HG03457 (cell line): ENCODE measurements around the gene CRTC1.

Experiments
- ATAC-seq: cut with Tn5 transposase; IDR thresholded peaks from one replicate; pipeline ENCODE4 v1.9.1; 2021; ENCODE audit warnings: moderate number of reproducible peaks; ENCODE audit not compliant: unreplicated experiment

The CRTC1 gene, protein sequence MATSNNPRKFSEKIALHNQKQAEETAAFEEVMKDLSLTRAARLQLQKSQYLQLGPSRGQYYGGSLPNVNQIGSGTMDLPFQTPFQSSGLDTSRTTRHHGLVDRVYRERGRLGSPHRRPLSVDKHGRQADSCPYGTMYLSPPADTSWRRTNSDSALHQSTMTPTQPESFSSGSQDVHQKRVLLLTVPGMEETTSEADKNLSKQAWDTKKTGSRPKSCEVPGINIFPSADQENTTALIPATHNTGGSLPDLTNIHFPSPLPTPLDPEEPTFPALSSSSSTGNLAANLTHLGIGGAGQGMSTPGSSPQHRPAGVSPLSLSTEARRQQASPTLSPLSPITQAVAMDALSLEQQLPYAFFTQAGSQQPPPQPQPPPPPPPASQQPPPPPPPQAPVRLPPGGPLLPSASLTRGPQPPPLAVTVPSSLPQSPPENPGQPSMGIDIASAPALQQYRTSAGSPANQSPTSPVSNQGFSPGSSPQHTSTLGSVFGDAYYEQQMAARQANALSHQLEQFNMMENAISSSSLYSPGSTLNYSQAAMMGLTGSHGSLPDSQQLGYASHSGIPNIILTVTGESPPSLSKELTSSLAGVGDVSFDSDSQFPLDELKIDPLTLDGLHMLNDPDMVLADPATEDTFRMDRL

DNA sequence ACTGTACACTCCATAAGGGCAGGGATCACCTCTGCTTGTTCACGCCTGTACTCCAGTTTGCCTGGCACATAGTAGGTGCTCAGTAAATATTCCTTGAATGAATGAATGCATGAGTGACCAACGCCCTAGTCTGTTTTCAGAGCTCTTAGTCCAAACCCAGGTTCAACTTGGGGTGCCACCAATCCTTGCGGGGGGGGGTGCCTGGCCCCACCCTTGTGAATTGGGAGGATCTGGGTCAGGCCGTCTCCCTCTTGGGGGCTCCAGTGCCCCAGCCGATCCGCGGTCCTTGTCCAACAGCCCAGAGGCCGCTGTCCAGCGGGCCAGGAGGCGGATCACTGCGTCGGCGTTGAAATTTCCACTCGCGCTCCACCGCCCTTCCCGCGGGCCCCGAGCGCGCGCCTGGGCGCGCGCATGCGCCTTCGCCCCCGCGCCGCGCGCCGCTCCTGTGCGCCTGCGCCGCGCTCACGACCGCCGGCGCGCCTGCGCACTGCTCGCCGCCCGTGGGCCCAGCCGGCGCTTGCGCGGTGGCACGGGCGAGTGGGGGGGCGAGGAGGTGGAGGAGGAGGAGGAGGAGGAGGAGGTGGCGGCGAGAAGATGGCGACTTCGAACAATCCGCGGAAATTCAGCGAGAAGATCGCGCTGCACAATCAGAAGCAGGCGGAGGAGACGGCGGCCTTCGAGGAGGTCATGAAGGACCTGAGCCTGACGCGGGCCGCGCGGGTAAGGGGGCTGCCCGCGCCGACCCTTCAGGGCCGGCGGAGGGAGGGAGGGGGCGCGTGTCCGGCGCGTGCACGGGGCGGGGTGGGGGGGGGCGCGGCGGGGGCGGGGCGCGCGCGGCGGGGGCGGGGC lies at the start of gene CRTC1:
Gene CRTC1 (plus strand): TSS at position 572 of the 849 bp plus-strand sequence. CDS start 23 bp downstream, at position 595.
- peak; percentile 43 for ATAC-seq

DNA sequence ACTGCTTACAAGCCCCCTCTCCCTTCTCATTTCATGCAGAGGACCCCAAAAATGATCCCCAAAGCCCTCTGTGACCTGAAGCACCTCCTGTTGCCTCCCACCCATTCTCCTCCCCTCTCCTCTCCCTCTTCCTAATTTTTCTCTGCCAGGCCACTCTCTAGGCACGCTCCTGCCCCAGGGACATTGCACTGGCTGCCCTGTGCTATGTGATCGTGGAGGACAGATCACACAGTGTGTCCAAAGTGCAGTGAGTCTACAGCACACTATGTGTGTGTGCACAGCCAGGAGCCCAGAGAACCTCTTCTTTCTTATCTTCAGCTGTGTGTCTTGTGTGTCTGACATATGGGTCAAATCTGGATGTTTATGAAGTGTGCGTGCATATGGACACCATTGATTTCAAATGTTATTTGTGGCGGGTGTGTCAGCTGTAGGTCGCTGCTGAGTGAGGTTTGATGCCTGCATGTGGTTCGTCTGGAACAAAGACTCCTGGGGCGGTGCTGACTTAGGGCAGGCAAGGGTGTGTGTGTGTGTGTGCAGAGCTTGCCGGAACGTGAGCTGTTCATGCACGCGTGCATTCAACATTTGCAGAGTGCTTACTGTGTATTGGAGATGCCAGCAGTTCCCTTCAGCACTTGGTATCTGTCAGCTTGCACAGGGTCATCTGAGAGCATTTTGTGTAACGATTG lies 48.7 kb upstream of the CRTC1 start:
- ATAC-seq: no peak

DNA sequence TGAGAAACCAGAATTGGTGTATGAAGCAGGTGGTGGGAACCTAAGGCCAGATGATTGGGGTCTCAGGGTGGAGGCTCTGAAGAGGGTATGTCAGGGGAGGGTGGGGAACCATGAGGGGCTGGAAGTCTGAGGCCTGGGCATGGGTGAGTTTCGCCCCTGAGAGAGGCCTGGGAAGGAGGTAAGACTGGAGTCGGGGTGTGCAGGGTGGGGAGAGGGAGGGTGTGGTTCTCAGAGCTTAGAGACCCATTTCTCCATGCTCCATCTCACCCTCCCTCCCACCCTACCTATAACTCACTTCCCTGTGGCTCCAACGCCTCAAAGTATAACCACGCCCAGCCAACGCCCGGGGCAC lies 47.7 kb upstream of the CRTC1 start:
- no peak for ATAC-seq

DNA sequence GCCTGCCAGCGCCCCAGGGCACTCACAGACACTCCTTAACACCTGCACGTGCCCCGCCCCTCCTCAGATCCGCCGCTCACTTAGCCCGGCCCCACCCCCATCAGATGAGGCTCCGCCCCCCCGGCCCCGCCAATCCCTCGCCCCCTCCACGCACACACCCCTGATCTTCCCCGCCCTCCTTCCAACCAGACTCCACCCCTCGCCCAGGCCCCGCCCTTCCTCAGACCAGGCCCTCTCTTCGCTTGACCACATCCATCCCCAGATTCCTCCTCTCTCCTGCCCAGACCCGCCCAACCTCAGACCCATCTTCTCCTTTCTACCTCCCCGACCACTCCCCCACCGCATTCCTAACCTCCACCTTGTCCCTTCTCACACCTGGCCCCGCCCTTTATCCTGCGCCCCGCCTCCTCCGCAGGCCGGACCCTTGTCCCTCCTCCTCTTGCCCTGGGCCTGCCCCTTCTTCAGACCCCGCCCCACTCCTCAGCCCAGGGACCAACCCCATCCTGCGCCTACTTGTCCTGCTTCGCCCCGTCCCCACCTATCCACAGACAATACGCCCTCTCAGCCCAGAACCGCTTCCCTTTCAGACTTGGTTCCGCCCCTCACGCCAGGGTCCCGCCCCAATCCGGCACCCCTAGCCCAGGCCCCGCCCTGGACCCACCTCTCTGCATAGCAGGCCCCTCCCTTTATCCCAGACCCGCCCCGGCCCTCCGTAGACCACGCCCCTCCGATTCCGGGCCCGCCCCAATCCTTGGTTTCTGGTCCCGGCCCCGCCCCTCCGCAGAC lies 47.1 kb upstream of the CRTC1 start:
- peak; percentile 79 for ATAC-seq

DNA sequence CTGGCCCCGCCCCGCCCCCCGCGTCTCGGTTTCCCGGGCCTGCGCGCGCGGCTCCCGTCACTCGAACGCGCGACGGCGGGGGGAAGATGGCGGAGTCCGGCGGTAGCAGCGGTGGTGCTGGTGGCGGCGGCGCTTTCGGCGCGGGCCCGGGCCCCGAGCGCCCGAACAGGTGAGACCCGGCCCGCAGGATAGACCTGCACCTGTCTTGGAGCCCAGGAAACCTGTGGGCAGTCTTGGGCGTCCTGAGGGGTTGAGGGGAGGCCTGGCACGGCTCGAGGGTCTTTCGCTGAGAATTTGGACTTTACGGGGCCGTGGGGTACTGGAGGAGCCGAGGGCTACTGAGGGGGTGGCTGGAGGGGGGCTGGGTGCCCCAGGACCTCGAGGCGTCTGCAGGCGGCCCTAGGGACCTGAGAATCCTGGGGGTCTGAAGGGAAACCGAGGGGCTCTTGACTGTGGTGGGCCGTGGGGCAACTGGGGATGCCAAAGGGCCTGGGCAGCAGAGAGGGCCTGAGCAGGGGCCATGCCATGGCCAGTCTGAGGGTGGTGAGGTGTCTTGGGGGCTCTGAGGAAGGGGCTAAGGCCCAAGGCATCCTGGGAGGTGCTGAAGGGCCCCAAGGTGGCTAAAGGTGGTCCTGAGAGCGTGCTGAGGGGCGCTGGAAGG lies 46.4 kb upstream of the CRTC1 start, which contains the start of gene KLHL26:
Gene KLHL26 (plus strand): TSS at position 60 of the 661 bp plus-strand sequence. CDS start 27 bp downstream, at position 87.
- ATAC-seq: no peak

DNA sequence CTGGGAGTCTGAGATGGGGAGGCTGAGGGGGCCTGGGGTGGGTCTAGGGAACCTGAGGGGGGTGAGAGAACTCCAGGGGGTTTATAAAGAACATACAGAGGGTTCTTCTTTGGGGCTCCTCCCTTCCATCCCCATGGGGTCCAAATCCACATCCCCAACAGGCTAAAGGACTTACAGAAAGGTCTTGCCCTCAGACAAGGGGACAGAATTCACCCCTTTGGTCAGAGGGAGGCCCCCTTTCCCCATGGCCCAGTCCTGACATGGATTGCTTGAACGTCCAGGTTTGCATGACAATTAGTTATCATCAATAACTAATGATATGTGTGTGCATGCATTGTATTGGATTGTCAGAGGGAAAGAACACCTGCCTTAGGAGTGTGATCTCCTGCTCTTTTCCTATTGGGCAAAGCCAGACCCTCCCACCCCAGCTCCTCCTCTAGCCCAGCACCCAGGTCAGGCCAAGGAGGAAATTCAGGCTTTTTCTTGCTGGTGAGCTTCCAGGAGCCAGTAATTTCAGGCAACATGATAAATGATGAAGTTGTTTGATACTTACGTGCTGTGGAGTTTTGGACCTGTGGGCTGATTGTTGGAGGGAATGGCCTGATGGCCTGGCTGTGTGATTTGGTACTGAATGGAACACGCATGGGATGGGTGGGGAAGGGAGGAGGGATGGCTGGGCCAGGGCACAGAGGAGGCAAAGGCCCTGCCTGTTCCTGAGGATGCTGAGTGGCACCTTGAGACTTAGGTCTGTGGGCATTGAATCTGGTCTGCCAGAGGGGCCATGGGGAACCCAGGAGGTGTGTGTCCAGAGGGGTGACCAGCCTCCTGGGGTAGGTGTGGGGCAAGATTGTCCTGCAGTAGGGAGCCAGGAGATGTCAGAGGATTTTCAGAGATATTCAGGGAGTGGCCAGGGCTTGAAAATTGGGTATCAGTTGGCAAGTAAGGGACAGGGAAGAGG lies 45.5 kb upstream of the CRTC1 start:
- ATAC-seq: no peak

DNA sequence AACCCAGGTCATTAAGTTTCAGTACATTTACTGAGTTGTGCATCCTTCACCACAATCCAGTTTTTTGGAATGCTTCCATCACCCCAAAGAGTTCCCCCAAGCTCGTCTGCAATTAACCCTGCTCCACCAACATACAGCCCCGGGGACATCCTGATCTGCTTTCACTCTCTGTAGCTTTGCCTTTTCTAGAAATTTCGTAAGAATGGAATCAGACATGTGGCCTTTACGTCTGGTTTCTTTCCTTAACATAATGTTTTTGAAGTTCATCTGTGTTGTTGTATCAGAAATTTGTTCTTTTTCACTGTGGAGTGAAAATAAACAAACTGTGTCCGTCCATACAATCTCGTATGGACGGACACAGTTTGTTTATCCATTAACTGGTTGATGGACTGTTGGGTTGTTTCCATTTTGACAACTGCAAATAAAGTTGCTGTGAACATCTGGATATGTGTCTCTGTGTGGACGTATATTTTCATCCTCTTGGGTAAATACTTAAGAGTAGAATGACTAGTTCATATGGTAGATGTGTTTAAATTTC lies 43.7 kb upstream of the CRTC1 start:
- ATAC-seq: no peak

DNA sequence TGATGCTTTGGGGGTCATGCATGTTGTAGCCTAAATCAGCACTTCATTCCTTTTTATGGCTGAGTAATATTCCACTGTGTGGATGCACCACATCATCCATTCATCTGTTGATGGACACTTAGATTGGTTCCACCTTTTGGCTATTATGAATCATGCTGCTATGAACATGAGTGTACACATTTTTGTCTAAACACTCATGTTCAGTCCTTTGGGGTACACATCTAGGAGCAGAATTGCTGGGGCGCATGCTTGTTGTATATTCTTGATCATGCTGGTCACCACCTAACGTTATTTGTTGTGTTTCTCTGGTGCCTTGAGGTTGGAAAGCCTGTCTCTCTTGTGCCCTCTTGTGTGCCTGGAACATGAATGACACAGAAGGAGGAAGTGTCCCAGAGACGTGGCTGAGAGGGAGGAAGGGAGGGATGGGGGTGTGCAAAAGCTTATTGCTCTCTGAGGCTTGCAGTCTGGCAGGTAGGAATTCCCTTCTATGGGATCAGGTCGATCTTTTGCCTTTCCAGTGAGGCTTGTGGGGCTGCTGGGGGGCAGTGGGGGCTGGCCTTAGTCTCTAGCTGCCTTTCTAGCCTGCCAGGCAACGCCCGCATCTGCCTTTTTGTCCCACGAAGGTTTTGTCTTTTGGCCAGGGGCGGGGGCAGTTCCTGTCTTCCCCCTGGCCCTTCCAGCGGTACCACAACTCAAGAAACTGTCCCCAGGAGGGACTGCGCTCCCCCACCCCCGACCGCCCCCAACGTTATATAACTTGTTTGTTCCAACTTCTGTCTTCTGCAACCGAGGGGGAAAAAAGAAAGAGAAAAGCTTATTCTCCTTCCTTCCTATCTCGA lies 39.1 kb upstream of the CRTC1 start:
- no peak for ATAC-seq

DNA sequence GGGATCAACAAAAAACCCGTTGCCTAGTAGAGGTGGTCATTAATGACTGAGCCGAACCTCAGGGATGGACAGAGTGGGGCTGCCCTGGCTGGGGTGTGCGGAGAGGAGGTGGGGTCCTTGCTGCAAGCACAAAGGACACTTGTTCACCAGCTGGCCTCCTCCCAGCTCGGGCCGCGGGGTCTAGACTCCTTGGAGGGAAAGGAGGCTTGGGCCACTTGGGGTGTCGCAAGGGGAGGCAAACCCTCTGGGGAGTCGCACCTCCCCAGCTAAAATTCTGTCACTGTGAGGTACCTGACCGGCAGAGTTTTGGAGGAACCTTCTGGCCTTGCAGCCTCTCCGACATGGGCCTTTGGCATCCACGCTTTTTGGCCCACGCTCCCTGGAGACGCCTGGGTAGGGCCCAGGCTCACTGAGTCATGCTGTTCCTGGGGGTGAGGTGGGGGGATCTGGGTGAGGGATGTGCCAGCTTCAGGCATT lies 38.4 kb upstream of the CRTC1 start:
- no peak for ATAC-seq

DNA sequence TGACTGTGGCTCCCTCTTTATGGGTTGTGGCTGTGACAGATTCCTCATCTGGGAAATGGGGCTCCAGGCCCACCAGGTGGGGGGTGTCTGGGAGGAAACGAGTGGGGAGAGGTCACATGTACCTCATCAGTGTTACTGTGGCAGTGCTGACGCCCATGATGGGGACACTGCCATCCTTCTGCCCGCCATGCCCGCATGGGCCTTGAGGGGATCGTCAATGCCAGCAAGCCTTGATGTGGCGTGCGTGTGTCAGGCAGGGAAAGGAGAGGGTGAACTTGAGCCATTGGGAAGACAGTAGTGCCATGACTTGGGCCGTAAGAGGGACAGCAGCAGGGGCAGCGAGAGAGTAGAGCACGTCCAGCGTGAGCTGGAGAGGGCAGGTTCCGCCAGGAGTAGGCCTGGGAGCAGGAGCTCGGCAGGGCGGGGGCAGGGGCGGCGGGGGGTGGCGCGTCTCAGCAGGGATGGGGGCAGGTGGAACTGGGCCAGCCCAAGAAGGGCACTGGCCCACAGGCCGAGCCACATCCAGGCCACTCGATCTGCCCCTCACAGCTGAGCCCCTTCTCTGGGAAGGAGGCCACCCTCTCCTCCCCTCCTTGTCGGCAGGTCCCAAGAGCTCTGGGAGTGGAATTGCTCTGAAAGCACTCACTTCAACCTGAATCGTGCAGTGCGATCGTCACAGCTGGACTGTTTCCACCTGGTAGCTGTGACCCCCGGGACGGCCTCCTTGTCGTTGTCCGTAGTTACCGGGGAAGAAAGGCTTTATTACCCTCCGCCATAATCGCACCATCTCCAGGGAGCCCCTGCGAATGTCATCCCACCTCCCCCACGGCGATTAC lies 36.7 kb upstream of the CRTC1 start:
- no peak for ATAC-seq

DNA sequence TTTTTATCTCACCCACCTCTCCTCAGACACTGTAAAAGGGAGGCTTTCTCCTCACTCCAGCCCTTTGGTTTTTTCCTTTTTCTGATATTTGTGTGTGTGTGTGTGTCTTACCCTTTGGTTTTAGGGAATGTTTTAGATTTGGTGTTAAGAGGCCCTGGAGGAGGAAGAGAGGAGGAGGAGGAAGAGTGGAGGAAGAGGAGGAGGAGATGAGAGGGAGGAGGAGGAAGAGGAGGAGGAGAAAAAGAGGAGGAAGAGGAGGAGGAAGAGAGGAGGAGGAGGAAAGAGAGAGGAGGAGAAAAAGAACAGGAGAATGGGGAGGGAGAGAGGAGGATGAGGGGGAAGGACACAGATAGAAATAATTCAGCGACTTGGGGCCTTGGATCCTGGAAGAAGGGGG lies 36.1 kb upstream of the CRTC1 start:
- ATAC-seq: no peak

DNA sequence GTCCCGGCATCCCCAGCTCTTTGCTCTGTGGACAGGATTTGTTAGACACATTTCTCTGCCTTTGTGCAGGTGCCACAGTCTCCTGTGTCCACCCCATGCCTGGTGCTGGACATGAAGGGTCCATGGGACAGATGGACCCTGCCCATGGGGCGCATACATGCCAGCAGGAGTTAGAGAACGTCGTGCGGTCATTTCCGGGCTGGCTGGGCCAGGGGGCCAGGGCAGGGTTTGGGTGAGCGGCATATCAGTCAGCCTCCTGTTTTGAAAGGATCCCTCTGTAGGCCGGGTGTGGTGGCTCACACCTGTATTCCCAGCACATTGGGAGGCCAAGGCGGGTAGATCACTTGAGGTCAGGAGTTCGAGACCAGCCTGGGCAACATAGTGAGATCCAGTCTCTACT lies 35.7 kb upstream of the CRTC1 start:
- ATAC-seq: no peak

DNA sequence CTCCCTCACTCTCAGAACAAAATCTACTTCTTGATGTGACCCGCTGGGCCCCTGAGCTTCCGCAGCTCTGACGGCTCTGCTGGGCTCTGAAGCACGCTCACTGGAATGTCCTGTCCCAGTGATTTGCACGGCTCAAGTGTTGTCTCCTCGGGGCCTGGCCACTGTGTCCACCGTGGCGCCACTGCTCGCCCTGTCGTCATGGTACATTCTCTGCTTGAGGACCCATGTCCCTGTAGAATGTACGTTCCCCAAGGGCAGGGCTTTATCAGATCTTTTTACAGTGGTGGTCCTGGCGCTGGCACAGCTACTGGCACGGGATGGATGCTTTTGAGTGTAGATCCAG lies 34.5 kb upstream of the CRTC1 start:
- ATAC-seq: no peak

DNA sequence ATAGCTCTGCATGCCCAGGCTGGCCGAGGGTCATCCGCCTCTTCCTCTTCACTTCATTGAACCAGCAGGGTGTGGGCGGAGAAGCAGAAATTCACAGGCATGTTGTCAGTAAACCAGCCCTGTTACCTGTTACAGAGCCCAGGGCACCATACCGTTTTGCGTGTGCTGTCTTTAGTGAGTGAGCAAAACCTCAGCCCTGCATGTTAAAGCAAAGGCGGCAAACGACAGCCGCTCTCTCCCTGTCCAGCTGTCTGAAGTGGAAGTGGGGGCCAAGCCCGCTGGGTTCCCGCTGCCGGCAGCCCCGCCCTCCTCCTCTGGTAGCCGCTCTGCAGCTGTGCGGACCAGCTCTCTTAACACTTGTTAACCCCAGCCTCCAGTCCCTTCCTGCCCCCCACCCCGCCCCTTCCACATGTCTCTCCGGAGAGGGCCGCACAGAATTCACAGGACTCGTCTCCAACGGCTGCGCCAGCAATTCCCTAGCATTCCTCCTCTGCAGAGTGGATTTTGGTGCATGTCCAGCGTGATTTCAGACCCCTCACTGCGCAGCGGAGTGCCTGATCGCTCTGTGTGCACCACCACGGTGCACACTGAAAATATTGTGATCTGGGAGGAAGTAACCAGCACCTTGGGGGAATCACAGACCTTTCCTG lies 34.0 kb upstream of the CRTC1 start:
- no peak for ATAC-seq

DNA sequence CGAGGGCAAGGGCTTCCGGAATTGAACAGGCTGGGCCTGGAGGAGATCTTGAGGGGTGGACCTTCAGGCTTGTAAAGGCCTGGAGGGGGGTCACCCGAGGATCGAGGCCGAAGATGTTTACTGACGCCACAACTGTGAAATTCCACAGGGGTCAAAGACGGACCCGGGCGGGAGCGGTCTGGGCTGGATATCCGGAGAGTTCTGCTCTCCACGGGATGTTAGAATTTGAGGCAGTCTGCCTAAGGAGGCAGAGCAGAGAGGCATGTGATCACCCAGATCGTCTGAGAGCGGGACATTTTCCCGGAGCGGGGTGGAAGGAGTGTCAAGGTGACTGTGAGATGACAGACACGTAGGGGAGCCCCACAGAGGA lies 33.5 kb upstream of the CRTC1 start:
- ATAC-seq: no peak

DNA sequence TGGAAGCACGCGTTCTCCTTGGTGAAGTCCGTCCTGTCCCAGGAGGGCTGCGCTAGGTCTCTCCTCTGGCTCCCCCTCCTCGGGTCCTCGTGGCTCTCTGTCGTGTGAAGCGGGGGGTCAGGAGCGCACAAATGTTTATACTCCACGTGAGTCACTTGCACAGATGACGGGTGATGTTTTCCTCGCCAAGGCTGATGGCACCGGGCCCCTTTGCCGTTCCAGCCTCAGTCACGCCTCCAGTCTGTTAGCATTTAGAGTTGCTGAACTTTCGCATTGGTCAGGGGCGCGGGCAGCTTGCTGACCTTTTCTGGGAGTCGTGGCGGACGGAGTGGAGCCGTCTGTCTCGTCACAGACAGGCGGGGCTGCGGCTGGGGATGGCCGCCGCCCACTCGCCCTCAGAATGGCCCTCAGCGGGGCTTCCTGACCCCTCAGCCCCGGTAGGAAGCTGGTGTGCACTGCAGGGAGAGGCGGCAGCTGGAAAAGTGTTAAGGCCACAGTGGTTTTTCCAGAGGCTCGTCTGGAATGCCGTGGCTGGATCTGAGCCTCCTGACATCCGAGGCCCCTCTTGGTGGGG lies 32.9 kb upstream of the CRTC1 start:
- no peak for ATAC-seq
